ENCODE measurements around the gene MEST. TPM values are rescaled to one million over a fixed set of nuclear protein-coding genes. Genes with fewer than 3 reads are reported as not detected.

Gene MEST
- total and polyA plus RNA-seq, 9 donors = 16.2 to 64.5 (median 35.5) TPM

DNA sequence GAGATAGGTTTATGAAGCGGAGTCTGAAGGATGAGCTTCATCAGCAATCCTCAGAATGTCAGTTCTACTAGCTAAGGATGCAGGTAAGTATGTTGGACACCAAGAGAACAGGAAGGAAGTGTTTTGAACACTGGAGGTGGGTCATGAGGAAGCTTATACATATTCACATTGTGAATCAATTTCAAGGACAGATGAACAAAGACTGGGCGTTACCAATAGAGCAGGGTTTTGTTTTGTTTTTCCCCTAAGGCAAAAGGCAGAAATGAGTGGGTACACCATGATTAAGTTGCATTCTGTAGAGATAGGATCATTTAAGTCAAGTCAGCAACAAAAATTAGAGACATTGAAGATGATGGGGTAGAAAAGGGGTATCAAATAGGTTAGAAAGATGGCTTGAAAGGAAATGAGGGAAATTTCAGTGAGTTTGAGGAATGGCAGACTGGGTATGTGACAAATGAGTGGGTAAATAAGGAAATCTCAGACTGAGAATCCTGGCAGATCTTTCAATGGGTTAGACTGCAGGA, 51.7 kb downstream of the MEST start:
- no peak for DNase-seq
- TF ChIP-seq, protein P1, sequence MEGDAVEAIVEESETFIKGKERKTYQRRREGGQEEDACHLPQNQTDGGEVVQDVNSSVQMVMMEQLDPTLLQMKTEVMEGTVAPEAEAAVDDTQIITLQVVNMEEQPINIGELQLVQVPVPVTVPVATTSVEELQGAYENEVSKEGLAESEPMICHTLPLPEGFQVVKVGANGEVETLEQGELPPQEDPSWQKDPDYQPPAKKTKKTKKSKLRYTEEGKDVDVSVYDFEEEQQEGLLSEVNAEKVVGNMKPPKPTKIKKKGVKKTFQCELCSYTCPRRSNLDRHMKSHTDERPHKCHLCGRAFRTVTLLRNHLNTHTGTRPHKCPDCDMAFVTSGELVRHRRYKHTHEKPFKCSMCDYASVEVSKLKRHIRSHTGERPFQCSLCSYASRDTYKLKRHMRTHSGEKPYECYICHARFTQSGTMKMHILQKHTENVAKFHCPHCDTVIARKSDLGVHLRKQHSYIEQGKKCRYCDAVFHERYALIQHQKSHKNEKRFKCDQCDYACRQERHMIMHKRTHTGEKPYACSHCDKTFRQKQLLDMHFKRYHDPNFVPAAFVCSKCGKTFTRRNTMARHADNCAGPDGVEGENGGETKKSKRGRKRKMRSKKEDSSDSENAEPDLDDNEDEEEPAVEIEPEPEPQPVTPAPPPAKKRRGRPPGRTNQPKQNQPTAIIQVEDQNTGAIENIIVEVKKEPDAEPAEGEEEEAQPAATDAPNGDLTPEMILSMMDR (IDR thresholded peaks at IDR 0.05) = no peak
- no peak for TF ChIP-seq EP300 (IDR thresholded peaks at IDR 0.05)
- no peak for TF ChIP-seq POLR2A (IDR thresholded peaks at IDR 0.05)
- Histone ChIP-seq H3K9me3 (no peaks in the 10 kb centered on the region), H3K4me1 (ENCODE audit: insufficient read depth) (no peaks in the 10 kb centered on the region), H3K27me3 (no peaks in the 10 kb centered on the region), H3K4me3 (no peak overlapping the region), H3K36me3 (no peaks in the 10 kb centered on the region), H3K27ac (no peak overlapping the region)
- intact Hi-C loops (cut with DNase I) = no loop called here
- 92 to 98% (median 93%) methylated on average over 2 of the region's 2 CpGs for WGBS, 3 donors

DNA sequence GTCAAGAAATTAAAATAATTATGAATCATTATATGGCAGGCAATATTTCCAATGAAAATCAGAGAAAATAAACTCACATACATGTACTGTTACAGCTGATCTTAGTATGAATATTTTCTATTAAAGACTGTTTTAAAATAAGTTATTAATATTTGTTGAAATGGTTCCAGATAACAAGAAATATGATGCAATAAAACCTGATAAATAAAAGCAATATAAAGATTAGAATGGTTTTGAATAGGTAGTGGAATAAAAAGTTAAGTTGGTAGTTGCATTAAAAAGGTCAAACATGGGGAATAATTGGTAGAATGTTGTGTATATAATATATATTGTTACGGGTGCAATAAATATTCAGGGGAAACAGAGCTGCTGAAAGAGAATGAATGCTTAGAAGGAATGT, 52.5 kb downstream of the MEST start:
- TF ChIP-seq, protein P1 (IDR thresholded peaks at IDR 0.05) = no peak
- TF ChIP-seq EP300 (IDR thresholded peaks at IDR 0.05) = no peak
- TF ChIP-seq POLR2A (IDR thresholded peaks at IDR 0.05) = no peak
- no peaks in the 10 kb centered on the region for H3K4me1 ChIP-seq (ENCODE audit: insufficient read depth)
- no peaks in the 10 kb centered on the region for H3K27me3 ChIP-seq
- no peaks in the 10 kb centered on the region for H3K9me3 ChIP-seq
- H3K36me3 ChIP-seq = no peaks in the 10 kb centered on the region
- no peak overlapping the region for H3K27ac ChIP-seq
- 95 to 98% (median 96%) methylated on average over 1 of the region's 1 CpG for WGBS, 3 donors
- intact Hi-C loops (cut with DNase I) = no loop called here
- no peak for DNase-seq
- H3K4me3 ChIP-seq = no peak overlapping the region

DNA sequence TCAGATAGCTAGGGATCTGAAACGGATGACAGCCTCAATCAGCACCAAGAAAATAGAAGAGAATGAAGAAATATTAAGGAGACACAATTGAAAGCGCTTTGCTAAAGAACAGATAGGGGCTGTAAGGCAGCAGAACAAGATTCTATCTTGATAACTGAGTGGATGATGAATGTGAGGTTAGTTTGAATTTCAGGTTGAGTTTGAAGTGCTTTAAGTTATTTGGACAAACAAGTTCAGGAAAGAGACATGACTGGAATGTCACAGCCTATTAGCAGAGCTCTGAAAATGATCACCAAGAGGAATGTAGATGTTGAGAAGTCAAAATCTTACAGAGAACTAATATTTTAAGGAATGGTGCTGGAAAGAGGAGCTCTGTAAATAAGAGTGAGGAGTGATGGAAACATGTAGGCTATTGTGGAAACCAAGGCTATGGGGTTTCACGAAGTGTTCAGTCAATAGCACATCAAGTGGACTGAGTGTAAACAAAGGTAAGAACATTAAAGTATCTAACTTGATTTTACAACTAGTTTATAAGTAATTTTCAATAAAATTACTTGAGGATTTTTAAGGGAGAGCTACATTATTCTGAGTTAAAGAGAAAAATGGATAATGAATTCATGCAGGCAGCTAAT, 61.6 kb downstream of the MEST start:
- H3K27ac ChIP-seq = no peak overlapping the region
- WGBS, 3 donors = 91 to 94% (median 93%) methylated on average over 3 of the region's 3 CpGs
- intact Hi-C loops (cut with DNase I) = no loop called here
- H3K27me3 ChIP-seq = no peaks in the 10 kb centered on the region
- TF ChIP-seq POLR2A (IDR thresholded peaks at IDR 0.05) (no peak), EP300 (IDR thresholded peaks at IDR 0.05) (no peak)
- TF ChIP-seq, protein P1 (IDR thresholded peaks at IDR 0.05) = no peak
- H3K4me1 ChIP-seq (ENCODE audit: insufficient read depth) = no peaks in the 10 kb centered on the region
- DNase-seq = no peak
- H3K36me3 ChIP-seq = no peaks in the 10 kb centered on the region
- H3K9me3 ChIP-seq = no peaks in the 10 kb centered on the region
- no peak overlapping the region for H3K4me3 ChIP-seq

DNA sequence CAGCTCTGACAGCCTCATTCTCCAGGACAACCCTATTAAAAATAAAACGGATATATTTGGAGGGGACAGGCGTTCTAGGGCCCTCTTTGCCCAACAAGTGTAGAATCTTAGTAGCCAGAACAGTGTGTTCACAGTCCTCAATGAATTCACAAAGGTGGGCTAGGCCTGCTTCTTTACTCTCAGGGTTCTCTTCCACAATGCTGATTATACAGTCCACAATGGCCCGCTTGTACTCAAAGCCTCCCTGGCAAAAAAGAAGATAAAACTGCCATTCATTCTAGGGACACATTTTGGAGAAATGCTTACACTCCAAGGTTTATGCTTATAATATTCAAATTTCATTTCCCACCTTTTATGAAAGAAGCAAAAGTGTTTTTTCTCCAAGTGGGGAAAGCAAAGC, 62.6 kb downstream of the MEST start:
- Histone ChIP-seq H3K9me3 (no peaks in the 10 kb centered on the region), H3K4me1 (ENCODE audit: insufficient read depth) (no peaks in the 10 kb centered on the region), H3K27me3 (no peaks in the 10 kb centered on the region), H3K27ac (no peak overlapping the region), H3K4me3 (no peak overlapping the region), H3K36me3 (no peaks in the 10 kb centered on the region)
- no peak for DNase-seq
- WGBS, 3 donors = 92 to 97% (median 97%) methylated on average over 3 of the region's 3 CpGs
- TF ChIP-seq EP300 (IDR thresholded peaks at IDR 0.05) = no peak
- TF ChIP-seq, protein P1 (IDR thresholded peaks at IDR 0.05) = no peak
- no peak for TF ChIP-seq POLR2A (IDR thresholded peaks at IDR 0.05)
- intact Hi-C loops (cut with DNase I) = no loop called here

MicroRNAs within 50 kb of the gene (microRNA counts, 767-probe panel; counts per million panel counts)
- microRNA hsa-miR-335-5p = 1,810 counts per million, percentile 80 among the panel's probes with 10 or more counts

Small RNA genes within 50 kb of the gene (microRNA-seq; reads per million reads assigned to microRNA genes)
- gene MIR335 = 1,261 to 4,447 (median 2,737) reads per million in 3 donors

Small RNA genes within 50 kb of the gene (small RNA-seq; reads per million reads assigned to genes)
- gene MIR335 (not detected), gene RF02148 (not detected), gene RF02149 (not detected), gene RF02150 (not detected)

Other genes with a start within 250 kb of the MEST start
- 1 to 10 TPM in 2 of 7 donors, under 1 TPM in 2, not detected in 3; 0.22 to 3.6 (median 2.1) TPM for gene CPA2, start 225.2 kb upstream of the MEST start, total RNA-seq
- under 1 TPM in 1 of 2 donors, not detected in 1; 0.05 TPM for gene CPA2, start 225.2 kb upstream of the MEST start, polyA plus RNA-seq
- under 1 TPM in 4 of 7 donors, not detected in 3; 0.27 to 0.48 (median 0.33) TPM for gene CPA4, start 198.9 kb upstream of the MEST start, total RNA-seq
- gene CPA4, start 198.9 kb upstream of the MEST start, polyA plus RNA-seq = 1 to 10 TPM in 1 of 2 donors, under 1 TPM in 1; 0.13 to 1.7 TPM
- not detected for gene CPA5, start 147.3 kb upstream of the MEST start, total RNA-seq
- not detected for gene CPA5, start 147.3 kb upstream of the MEST start, polyA plus RNA-seq
- 10 to 100 TPM in 2 of 7 donors, 1 to 10 TPM in 3, not detected in 2; 1.3 to 32.4 (median 5.5) TPM for gene CPA1, start 111.6 kb upstream of the MEST start, total RNA-seq
- gene CPA1, start 111.6 kb upstream of the MEST start, polyA plus RNA-seq = under 1 TPM; 0.31 to 0.35 TPM
- 10 to 100 TPM in 5 of 7 donors, 1 to 10 TPM in 2; 1.8 to 21.3 (median 10.5) TPM for gene CEP41, start 51.1 kb upstream of the MEST start, total RNA-seq
- gene CEP41, start 51.1 kb upstream of the MEST start, polyA plus RNA-seq = 10 to 100 TPM in 1 of 2 donors, 1 to 10 TPM in 1; 4.7 to 15.3 TPM
- gene COPG2, start 176.7 kb downstream of the MEST start, total RNA-seq = 10 to 100 TPM; 23.8 to 64.1 (median 42.3) TPM
- gene COPG2, start 176.7 kb downstream of the MEST start, polyA plus RNA-seq = 10 to 100 TPM; 25.3 to 51.4 TPM
- not detected for gene TSGA13, start 194.5 kb downstream of the MEST start, total RNA-seq
- gene TSGA13, start 194.5 kb downstream of the MEST start, polyA plus RNA-seq = not detected
- gene KLF14, start 242.1 kb downstream of the MEST start, total RNA-seq = under 1 TPM in 5 of 7 donors, not detected in 2; 0.10 to 0.84 (median 0.30) TPM
- gene KLF14, start 242.1 kb downstream of the MEST start, polyA plus RNA-seq = under 1 TPM in 1 of 2 donors, not detected in 1; 0.10 TPM